GM21737 (cell line): Measurements from ENCODE around the gene RNF220.

ENCODE experiments used
- ATAC-seq: cut with Tn5 transposase; IDR thresholded peaks from one replicate; pipeline ENCODE4 v1.9.1; 2021; ENCODE audit warnings: mild to moderate bottlenecking, moderate library complexity; ENCODE audit not compliant: unreplicated experiment

The RNF220 gene

DNA sequence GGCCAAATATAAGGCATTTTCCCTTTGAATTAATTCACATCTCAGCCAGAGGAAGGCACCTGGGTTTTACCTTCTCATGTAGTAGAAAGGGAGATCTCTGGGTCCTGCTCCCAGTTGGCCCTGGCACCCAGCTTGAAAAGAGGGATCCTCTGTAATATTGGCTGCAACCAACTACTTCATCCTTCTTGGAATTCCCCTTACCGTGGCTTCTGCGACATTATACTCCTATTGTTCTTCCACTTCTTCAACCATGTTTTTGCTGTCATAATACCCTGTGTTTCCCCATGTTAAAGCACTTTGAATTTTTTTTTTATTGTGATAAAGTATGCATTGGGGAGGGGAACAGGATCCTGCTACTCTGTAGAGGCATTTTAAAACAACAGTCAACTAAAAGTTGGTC lies 26.8 kb downstream of the RNF220 start:
- ATAC-seq, result no peak

DNA sequence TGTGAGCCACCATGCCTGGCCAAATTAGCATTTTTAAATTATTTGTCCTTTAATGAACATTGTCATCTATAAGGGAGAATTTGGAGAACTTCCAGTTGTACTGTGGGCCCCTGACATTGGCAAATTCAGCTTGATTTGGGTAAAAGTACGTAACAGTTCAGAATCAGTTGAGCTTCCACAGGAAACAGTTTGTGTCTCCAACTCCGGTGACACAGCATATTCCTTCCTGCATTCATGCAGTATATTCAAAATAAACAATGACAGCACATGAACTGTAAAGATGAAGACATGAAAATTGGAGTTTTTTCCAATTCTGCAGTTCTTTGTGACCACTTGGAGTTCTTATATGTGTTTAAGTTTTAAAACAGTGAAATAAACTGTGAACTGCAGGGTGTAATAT lies 28.2 kb downstream of the RNF220 start:
- no peak for ATAC-seq

DNA sequence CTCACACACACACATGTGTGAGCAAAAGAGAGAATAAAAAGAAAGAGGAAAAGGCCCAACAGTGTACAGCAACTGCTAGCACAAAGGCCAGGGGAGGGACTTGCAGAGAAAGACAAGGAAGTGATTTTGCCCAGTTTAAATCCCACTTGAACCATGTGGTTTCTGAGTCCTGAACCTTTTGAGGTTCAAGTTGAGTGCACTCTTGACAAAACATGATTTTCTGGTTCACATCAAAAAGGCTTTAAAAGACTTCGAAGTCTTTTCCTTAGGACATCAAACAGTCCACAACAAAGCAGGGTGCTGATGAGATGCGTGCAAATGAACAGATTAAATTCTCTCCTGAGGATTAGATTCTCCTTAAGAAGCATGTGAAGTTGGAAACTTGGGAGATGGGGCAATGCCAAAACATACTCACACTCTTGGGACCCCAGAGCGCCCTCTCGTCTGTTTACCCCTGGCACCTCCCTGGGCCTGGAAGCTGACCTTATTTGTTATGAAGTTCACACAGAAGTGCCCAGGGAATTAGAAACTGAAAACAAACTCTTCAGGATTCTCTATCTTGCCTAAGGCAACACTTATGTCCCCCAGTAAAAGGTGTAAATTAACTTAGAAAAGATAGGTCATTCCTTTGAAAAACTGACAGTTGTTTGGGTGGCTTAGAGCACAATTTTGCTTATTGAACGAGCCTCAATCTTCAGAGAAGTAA lies 31.5 kb downstream of the RNF220 start:
- no peak for ATAC-seq

DNA sequence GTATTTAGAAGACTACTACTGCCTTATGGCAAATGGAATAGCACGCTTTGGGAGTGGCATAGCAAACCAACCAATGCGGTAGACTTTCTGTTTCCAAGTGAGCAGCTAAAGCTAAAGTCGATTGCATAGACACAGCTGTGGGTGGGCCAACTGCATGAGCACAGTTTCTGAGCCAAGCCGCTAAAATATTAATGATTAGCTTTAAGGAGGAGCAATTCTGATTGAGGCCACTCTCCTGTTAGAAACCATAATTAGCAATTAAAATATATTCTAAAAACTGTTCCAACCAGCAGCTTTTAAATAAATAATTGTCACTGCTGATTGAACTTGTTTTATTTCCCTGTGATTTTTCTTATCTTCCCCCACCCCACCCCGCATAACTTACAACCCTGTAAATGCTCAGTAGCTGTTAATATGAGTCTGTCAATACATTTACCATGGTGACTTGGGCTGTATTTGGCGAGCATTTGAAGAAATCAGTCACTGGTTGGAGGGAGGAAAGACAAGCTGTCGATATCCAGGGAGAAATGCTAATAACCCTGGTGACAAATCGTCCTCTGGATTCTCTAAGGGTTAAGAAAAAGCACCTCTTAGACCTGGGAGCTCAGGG lies 32.2 kb downstream of the RNF220 start:
- no peak for ATAC-seq

DNA sequence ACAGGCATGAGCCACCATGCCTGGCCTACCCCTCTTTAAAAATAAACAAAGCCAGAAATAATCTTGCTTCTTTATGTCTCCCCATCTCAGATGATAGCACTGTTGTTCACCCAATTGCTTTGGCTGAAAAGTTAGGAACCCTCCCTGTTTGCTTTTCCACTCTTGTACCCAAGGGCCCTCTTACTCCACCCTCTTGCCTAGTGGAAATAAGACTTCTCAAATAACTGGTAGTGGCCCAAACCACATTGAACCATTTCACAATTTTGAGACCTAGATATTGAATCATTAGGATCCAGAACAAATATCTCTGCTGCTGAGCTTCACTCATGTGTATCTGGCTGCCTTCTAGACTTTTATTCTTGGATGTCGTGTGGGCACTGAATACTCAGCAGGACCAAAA lies 37.7 kb downstream of the RNF220 start:
- ATAC-seq, result no peak

DNA sequence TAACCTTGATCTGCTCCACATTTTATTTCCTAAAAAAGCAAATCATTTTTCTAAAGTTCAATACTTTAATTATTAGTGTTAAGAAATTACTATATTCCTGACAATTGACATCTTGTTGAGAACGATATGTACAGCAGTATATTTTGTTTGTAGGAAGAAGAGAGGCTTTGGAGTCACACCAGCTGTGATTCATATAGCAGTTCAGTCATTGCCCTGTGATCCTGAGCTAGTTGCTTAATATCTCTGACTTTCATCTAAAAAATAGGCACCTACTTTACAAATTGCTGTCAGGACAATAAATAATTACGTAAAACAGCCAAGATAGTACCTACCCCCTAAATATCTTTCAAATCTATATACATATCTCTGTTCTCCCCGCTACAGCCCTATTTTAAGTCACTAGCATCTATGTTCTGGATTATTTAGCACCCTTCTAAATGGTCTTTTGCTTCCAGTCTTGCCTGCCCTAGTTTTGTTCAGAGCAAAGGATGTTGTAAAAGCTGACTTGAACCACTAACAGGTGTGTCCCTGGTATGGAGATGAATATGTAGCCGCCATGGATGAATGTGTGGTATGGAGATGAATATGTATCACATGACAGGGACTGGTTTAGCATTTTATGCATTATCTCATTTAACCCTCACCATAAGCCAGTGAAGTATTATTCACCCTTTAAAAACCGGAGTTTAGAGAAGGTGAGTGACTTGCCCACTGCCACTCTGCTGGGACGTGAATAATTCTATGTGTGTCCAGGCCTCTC lies 42.2 kb downstream of the RNF220 start:
- no peak for ATAC-seq

DNA sequence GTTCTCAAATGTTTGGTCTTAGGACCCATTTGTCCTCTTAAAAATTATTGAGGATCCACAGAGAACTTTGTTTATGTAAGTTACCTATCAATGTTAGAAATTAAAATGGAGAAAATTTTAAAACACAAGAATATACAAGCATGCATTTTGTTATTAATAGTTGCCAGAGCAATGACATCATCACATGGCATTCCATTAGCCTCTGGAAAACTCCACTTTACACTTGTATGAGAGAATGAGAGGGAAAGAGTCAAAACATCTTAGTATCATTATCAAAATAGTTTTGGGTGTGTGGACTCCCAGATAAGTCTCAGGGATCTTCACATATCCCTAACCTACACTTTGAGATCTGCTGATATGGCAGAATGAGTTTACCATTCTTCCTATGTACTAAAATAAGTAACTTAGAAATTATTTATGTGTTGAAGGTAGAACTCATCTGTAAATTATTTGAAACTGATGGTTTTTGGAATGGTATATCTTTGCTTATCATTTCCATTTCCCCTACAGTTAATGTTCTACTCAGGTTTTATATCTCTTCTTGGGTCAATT lies 48.8 kb downstream of the RNF220 start:
- ATAC-seq, result no peak

DNA sequence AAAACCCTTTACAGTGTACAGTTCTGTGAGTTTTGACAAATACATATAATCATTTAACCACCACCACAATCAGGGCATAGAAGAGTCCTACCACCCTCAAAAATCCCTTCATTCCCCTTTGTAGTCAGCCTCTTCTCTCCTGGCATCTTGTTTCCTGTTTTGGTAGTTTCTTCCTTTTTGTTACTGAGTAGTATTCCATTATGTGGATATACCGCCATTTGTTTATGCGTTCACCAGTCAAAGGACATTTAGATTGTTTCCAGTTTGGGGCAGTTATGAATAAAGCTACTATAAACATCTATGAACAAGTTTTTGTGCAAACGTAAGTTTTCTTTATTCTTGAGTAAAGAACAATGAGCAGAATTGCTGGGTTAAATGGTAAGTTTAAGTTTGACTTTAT lies 49.6 kb downstream of the RNF220 start:
- ATAC-seq, result no peak

DNA sequence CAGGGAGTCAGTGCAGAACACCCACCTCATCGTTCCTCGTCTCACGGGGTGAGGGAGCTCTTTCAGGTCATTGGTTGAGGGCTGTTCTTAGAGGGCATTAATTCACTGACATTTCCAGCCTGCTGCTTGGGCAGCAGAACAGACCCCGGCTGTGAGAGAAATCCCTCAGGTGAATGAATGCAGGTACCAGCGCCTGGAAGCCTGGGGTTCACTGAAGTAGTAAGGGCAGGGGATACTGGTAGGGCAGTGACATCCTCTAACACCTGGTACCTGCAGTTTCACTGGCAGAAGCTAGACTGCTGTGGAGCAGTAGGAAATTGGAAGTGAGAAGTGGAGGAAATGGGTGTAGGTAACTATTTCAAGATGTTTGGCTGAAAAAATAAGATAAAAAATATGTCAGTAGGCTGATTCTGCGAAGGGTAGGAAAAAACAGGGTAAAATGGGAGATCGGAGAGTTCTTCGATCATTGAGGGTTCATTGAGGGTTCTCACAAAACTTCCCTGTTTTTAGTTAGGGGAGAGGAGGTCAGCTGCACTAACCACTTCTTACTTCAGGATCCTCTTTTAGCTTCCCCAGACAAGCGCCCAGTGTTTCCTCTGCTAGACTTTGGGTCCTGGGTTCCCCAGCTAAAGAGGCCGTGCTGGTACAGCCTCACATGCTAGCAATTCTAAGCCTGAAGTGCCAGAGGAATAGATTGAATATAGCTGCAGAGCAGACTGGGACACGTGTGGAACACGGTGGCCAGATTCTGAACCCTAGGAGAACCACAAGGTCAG lies 55.2 kb downstream of the RNF220 start:
- no peak for ATAC-seq

DNA sequence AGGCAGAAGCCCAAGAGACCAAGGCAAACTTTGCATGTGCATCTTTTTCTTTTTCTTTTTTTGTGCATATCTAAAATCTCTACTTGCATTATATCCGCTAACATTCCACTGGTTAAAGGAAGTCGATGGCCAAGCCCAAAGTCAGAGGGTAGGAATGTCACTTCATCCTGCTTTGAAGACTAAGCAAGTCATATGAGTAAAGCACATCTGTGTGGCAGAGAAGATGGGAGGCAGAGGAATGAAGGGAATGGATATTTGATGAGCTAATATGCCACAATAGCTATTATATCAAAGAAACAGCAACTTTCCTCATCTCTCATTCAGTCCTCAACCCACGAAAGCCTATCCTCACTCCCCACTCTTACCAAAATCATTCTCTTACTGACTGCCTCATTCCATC lies 59.3 kb downstream of the RNF220 start:
- no peak for ATAC-seq

DNA sequence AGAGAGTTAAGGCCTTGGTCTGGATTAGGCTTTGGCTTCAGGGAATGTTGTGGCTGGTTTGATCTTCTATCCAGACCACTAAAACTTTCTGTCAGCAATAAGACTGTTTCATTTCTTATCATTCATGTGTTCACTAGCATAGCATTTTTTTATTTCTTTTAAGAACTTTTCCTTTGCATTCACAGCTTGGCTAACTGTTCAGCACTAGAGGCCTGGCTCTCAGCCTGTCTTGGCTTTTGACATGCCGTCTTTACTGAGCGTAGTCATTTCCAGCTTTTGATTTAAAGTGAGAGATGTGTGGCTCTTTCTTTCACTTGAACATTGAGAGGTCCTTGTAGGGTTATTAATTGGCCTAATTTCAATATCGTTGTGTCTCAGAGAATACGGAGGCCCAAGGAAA lies 62.5 kb downstream of the RNF220 start:
- no peak for ATAC-seq

DNA sequence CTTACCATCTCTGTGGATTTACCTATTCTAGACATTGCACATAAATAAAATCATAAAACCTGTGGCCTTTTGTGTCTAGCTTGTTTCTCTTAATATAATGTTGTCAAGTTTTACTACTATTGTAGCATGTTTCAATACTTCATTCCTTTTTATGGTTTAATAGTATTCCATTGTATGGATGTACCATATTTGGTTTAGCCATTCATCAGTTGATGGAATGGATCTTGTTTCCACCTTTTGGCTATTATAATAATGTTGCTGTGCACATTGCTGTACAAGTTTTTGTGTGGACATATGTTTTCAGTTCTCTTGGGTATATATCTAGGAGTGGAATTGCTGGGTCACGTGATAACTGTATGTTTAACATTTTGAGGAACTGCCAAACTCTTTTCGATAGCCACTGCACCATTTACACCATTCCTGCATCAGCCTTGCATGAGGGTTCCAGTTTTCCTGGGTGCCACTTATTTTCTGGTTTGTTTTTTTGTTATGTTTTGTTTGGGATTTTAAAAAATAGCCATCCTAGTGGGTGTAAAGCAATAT lies 66.9 kb downstream of the RNF220 start:
- ATAC-seq, result no peak

DNA sequence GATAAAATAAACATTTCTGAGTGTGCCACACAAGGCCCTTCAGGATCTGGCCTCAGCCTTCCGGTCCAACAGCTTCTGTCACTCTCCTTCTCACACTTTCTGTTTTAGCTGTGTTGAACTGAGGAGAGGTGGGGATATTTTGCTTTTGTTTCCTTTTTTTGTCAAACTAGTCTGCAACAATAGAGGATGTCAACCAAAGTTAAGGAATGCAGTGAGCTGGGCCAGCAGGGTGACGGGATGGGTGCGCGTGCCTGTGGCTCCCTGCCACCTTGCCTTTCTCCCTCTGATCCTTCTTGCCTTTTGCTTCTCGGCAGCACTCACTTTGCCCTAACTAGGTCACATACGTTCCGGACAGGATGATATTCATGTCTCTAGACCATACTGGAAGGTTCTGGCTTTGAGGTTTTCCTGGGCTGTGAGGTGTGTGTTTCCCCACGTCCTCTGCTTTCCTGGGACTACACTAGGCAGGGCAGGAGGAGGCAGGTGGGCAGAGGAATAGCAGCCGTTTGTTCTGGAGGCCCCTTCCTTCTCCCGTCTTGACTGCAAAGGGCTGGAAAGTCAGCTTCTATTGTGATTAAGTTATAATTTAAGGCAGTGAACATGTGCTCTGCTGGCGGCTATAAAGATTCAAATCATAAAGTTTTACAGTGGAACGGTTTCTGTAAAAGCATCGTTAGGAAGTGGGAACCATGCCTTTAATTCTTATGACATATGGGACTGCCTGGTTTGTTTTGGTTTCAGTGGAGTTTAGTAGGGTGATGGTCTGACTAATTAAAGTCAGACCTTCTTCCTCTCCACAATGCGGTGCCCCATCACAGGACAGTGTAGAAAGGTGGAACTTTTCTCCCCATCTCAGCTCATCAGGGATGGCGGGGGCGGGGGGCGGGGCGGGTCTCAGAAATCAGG lies 67.8 kb downstream of the RNF220 start:
- no peak for ATAC-seq

DNA sequence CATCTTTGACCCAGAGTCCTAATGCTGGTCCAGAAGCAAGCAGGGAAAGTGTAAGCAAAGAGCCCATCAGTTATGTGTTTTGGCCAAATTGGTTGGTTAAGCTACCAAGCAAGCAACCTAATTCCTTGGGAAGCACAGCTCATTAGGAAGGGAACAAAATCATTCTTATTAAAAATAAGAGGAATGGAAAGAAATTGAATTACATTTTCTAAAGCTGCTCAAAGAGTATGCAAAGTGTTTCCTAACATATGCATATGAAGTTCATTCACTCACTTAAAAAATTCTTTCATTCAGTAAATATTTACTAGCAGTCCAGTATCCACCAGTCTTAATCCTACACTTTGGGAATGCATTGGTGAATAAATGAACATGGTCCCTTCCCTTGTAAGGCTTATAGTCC lies 71.8 kb downstream of the RNF220 start:
- no peak for ATAC-seq

DNA sequence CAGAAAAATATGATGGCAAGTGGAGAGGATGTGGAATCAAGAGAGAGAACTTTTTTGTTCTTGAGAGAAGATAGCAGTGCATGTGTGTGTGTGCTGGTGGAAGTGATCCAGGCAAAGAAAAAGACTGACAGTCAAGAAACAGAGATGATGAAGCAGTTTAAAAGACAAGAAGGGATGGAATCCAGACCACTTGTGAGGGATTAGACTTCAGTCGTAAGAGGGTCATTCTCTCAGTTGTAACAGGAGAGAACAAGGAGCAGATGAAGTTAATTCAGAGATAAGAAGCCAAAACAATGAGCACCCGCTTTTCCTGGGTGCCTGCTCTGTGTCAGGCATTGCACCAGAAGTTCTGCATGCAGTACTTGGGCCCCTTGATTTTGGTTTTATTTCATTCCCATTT lies 76.6 kb downstream of the RNF220 start:
- no peak for ATAC-seq

DNA sequence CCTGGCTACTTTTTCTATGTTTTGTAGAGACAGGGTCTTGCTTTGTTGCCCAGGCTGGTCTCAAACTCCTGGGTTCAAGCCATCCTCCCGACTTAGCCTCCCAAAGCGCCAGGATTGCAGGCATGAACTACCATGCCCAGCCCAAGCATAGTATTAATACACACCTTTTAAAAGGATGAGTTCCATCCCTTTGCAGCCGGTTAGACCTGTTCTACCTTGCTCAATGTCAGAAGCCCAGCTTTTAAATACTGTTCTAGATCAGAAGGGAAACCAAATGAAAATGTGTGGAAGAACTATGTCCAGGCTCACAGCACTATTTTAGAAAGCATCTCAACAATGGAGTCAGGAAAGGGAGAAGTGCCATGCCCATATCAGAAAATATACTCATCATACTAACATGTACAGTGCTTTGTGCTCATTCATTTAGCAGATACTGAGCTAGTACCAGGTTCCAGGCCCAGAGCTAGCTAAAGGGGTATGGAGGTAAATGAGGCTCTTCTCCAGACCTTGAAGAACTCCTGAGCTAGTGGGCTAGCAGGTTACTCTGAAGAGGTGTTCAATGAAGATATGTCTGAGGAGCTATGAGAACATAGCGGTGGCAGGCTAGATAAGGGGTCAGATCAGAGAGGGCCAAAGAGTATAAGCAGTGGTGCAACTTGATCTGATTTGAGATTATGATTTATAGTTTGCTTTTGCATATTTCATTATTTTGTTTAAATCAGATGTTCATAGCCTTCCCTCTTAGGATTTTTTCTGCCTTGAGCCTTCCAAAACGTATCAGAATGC lies 78.2 kb downstream of the RNF220 start:
- no peak for ATAC-seq

DNA sequence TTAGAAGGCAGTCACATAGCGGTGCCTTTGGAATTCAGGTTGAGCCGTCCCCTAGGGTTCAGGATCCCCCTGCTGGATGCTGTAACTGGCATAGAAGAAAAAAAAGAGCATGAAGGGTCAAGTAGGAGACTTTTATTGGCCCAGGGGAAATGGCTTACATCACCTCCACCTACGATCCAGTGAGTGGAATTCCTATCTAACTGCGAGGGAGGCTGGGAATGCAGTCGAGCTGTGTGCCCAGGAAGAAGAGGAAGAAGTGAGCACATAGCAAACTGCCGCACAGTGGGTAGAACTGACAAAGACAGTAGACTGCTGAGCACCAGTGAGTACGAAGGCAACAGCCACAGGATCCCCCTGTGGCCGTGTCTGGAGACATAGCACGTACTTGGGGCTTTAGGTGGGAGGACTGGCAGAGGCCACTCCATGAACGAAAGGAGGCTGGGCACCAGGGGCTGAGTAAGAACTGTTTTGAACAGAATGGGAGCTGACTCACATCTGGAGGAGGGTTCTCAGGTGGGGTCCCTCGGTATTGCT lies 79.2 kb downstream of the RNF220 start:
- no peak for ATAC-seq

DNA sequence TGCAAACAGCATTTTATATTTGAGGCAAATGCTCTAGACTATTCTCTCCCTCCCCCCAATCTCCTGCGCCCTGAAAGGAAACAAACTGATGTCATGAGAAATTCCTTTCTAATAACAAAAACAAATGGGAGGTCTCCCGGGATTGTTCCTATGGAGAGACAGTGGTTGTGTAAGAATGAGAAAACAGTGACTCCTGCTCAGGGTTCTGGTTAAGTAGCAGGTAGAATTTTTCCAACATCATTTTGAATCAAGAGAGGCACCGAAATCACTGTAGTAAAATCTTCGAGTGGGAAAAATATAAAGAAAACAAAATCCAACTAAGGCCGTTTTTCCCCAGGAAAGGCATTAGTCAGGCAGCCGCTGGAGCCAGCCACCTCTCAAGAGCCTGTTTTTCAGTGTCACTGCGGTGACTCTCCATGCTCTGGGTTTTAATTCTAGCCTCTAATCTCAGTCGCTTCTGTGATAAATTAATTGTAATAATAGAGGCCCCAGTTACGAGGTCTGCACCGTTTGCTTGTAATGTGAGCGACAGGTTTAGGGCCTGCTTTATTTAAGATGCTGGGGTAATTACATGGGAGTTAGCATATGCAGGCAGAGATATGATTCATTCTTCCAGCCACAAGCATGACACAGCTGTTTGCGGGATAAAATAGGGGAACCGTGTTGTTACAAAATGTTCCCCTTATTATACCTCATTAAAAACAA lies 80.3 kb downstream of the RNF220 start:
- ATAC-seq, result no peak
